SK-N-SH treated with all-trans-retinoic acid at 6 μM for 48 hours (cell line): Measurements from ENCODE around the gene SNAPC2.
"Not testable (repeated sequence)": the region's sequence is repeated elsewhere in the genome, so short reads cannot be mapped to it uniquely, and the experiment has no call there.

Experiments
- ATAC-seq: fragments of 200-7000 bp; cut with Tn5 transposase; 3 replicates; pipeline ENCODE4 v1.9.1; 2020; ENCODE audit warnings: mild to moderate bottlenecking, moderate library complexity
- ARNTL ChIP-seq: fragments of 450-650 bp; formaldehyde crosslinking; IDR thresholded peaks from 2 replicates; pipeline ENCODE4 v1.5.0; 2020; ENCODE audit warnings: low read depth, mild to moderate bottlenecking, moderate library complexity, borderline replicate concordance
- BACH2 ChIP-seq: fragments of 250-450 bp; sonication (Bioruptor Pico); IDR thresholded peaks from 2 replicates; pipeline ENCODE4 v1.9.0; 2021; ENCODE audit warnings: mild to moderate bottlenecking, borderline replicate concordance
- CSDC2 ChIP-seq: fragments of 250-450 bp; sonication (Bioruptor Pico); IDR thresholded peaks from 2 replicates; pipeline ENCODE4 v1.5.0; 2020; ENCODE audit warnings: mild to moderate bottlenecking, moderate library complexity
- ESRRG ChIP-seq: fragments of 250-450 bp; sonication (Bioruptor Pico); IDR thresholded peaks from 2 replicates; pipeline ENCODE4 v1.6.1; 2021; ENCODE audit warnings: mild to moderate bottlenecking
- GLIS3 ChIP-seq: fragments of 250-450 bp; sonication (Bioruptor Pico); IDR thresholded peaks from 2 replicates; pipeline ENCODE4 v1.5.0; 2020; ENCODE audit warnings: mild to moderate bottlenecking, moderate library complexity
- ISL1 ChIP-seq: fragments of 250-450 bp; sonication (Bioruptor Pico); IDR thresholded peaks from 2 replicates; pipeline ENCODE4 v2.1.2; 2022; ENCODE audit warnings: mild to moderate bottlenecking, moderate library complexity
- OSR1 ChIP-seq: fragments of 250-450 bp; sonication (Bioruptor Pico); IDR thresholded peaks from 2 replicates; pipeline ENCODE4 v1.8.0; 2022; ENCODE audit warnings: moderate library complexity, mild to moderate bottlenecking, inconsistent platforms
- POU6F1 ChIP-seq: fragments of 250-450 bp; sonication (Bioruptor Pico); IDR thresholded peaks from 2 replicates; pipeline ENCODE4 v1.8.0; 2021; ENCODE audit warnings: low read depth, mild to moderate bottlenecking, moderate library complexity, borderline replicate concordance
- RARB ChIP-seq: fragments of 250-450 bp; sonication (Bioruptor Pico); IDR thresholded peaks from 2 replicates; pipeline ENCODE4 v1.8.0; 2021; ENCODE audit warnings: mild to moderate bottlenecking, moderate library complexity
- SNAI2 ChIP-seq: fragments of 250-450 bp; sonication (Bioruptor Pico); IDR thresholded peaks from 2 replicates; pipeline ENCODE4 v1.5.0; 2020; ENCODE audit warnings: mild to moderate bottlenecking, moderate library complexity
- TCF4 ChIP-seq: fragments of 250-450 bp; sonication (Bioruptor Pico); IDR thresholded peaks from 2 replicates; pipeline ENCODE4 v1.8.0; 2021; ENCODE audit warnings: mild to moderate bottlenecking, moderate library complexity, borderline replicate concordance
- TSHZ2 ChIP-seq: fragments of 250-450 bp; sonication (Bioruptor Pico); IDR thresholded peaks from 2 replicates; pipeline ENCODE4 v1.5.0; 2020; ENCODE audit warnings: mild to moderate bottlenecking, moderate library complexity
- ZFP3 ChIP-seq: fragments of 250-450 bp; sonication (Bioruptor Pico); IDR thresholded peaks from 2 replicates; pipeline ENCODE4 v1.5.0; 2020; ENCODE audit warnings: mild to moderate bottlenecking, moderate library complexity
- ZFP30 ChIP-seq: fragments of 450-650 bp; formaldehyde crosslinking; IDR thresholded peaks from 2 replicates; pipeline ENCODE4 v1.5.0; 2022; ENCODE audit warnings: mild to moderate bottlenecking, moderate library complexity
- ZNF565 ChIP-seq: fragments of 450-650 bp; formaldehyde crosslinking; conservative IDR thresholded peaks from 2 replicates; pipeline ENCODE4 v1.5.0; 2020; ENCODE audit warnings: low read depth, mild to moderate bottlenecking, moderate library complexity
- ZNF70 ChIP-seq: fragments of 450-650 bp; formaldehyde crosslinking; IDR thresholded peaks from 2 replicates; pipeline ENCODE4 v1.5.0; 2020; ENCODE audit warnings: mild to moderate bottlenecking, moderate library complexity
- ZNF8 ChIP-seq: fragments of 450-650 bp; formaldehyde crosslinking; IDR thresholded peaks from 2 replicates; pipeline ENCODE4 v1.5.0; 2020; ENCODE audit warnings: mild to moderate bottlenecking, moderate library complexity
- TF ChIP-seq, protein P1 (sequence below): fragments of 250-450 bp; sonication (Bioruptor Pico); IDR thresholded peaks from 2 replicates; pipeline ENCODE4 v1.8.0; 2020; ENCODE audit warnings: mild to moderate bottlenecking, moderate library complexity, borderline replicate concordance
- TF ChIP-seq, protein P2 (sequence below): fragments of 250-450 bp; sonication (Bioruptor Pico); IDR thresholded peaks from 2 replicates; pipeline ENCODE4 v1.5.1; 2021; ENCODE audit warnings: mild to moderate bottlenecking, moderate library complexity

The SNAPC2 gene

GRCh38 chr19:7955696-7956095 lies 35.6 kb downstream of the SNAPC2 start (continued):
- TF ChIP-seq RARB (CRISPR knock-in tag) (no peak), POU6F1 (CRISPR knock-in tag) (no peak)

DNA sequence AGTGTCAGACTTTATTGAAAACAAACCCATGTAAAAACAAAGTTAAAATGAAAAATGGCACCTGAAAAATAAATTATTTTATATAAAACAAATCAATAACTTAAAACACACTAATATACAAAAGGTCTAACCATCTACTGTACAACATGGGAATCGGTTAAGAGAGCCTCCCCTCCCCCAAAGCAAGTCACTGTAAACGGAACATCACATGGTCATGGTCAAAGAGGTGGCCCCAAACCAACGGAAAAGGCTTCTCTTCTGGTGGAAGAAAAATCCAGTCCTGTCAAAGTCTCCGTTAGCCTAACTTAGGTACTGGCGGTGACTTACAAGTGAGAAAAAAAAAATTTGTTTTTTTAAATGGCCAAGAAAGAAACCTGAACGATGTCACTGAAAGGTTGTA lies 39.1 kb downstream of the SNAPC2 start:
- ATAC-seq = no peak

DNA sequence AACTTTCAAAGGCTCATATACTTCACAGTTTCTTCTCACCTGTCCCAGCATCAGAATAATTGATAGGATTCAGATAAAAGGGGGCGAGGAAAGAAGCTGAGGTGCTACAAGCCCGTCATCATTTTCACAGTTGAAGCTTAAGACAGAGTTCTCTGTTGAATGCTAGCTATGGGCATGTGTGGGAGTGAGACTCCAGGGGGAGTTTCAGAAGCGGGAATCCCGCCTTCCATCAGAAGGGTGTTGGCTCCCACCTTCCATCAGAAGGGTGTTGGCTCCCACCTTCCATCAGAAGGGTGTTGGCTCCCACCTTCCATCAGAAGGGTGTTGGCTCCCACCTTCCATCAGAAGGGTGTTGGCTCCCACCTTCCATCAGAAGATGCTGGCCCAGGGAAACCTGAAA lies 40.9 kb downstream of the SNAPC2 start:
- not testable (repeated sequence) for ATAC-seq

More for the DNA sequence above, 39.1 kb downstream of the SNAPC2 start:
- no peak for TF ChIP-seq TSHZ2 (CRISPR knock-in tag)
- no peak for TF ChIP-seq BACH2 (CRISPR knock-in tag)
- no peak for TF ChIP-seq ESRRG (CRISPR knock-in tag)
- TF ChIP-seq SNAI2 (CRISPR knock-in tag) = no peak
- no peak for TF ChIP-seq RARB (CRISPR knock-in tag)
- TF ChIP-seq OSR1 = no peak
- TF ChIP-seq TCF4 (CRISPR knock-in tag) = no peak
- no peak for TF ChIP-seq CSDC2
- TF ChIP-seq, protein P1, sequence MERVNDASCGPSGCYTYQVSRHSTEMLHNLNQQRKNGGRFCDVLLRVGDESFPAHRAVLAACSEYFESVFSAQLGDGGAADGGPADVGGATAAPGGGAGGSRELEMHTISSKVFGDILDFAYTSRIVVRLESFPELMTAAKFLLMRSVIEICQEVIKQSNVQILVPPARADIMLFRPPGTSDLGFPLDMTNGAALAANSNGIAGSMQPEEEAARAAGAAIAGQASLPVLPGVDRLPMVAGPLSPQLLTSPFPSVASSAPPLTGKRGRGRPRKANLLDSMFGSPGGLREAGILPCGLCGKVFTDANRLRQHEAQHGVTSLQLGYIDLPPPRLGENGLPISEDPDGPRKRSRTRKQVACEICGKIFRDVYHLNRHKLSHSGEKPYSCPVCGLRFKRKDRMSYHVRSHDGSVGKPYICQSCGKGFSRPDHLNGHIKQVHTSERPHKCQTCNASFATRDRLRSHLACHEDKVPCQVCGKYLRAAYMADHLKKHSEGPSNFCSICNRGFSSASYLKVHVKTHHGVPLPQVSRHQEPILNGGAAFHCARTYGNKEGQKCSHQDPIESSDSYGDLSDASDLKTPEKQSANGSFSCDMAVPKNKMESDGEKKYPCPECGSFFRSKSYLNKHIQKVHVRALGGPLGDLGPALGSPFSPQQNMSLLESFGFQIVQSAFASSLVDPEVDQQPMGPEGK (CRISPR knock-in tag) = no peak
- TF ChIP-seq, protein P2, sequence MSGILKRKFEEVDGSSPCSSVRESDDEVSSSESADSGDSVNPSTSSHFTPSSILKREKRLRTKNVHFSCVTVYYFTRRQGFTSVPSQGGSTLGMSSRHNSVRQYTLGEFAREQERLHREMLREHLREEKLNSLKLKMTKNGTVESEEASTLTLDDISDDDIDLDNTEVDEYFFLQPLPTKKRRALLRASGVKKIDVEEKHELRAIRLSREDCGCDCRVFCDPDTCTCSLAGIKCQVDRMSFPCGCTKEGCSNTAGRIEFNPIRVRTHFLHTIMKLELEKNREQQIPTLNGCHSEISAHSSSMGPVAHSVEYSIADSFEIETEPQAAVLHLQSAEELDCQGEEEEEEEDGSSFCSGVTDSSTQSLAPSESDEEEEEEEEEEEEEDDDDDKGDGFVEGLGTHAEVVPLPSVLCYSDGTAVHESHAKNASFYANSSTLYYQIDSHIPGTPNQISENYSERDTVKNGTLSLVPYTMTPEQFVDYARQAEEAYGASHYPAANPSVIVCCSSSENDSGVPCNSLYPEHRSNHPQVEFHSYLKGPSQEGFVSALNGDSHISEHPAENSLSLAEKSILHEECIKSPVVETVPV = no peak
- no peak for TF ChIP-seq ZFP3 (CRISPR knock-in tag)
- TF ChIP-seq ZNF8 = no peak
- TF ChIP-seq GLIS3 (CRISPR knock-in tag) = no peak
- TF ChIP-seq POU6F1 (CRISPR knock-in tag) = no peak
- TF ChIP-seq, all 23 proteins: peak for 0

- ATAC-seq = no peak
- TF ChIP-seq ISL1 (CRISPR knock-in tag) = no peak
- no peak for TF ChIP-seq GLIS3 (CRISPR knock-in tag)
- TF ChIP-seq RARB (CRISPR knock-in tag) = no peak
- no peak for TF ChIP-seq ZNF565
- TF ChIP-seq TSHZ2 (CRISPR knock-in tag) = no peak
- TF ChIP-seq ARNTL (CRISPR knock-in tag) = no peak
- no peak for TF ChIP-seq OSR1
- no peak for TF ChIP-seq CSDC2
- TF ChIP-seq POU6F1 (CRISPR knock-in tag) = no peak
- no peak for TF ChIP-seq TCF4 (CRISPR knock-in tag)
- TF ChIP-seq ZNF70 = no peak
- TF ChIP-seq, protein P2 = no peak
- no peak for TF ChIP-seq ZFP30
These were observed 41.9 kb downstream of the SNAPC2 start for GRCh38 chr19:7961920-7962626.
